OCI-LY1 (cell line): ENCODE results near the gene CLIC6.

Experiments used
- CTCF ChIP-seq: fragments of 200-600 bp; sonication (generic), shearing (Covaris generic); IDR thresholded peaks from 2 replicates; pipeline ENCODE4 v1.5.1; 2017; ENCODE audit warnings: mild to moderate bottlenecking, antibody characterized with exemption, low read length, moderate library complexity, mixed read lengths
- EZH2 ChIP-seq: fragments of 200-600 bp; sonication (generic), shearing (Covaris generic); IDR thresholded peaks from 2 replicates; pipeline ENCODE4 v1.8.0; 2017; ENCODE audit warnings: borderline replicate concordance, mixed run types, mild to moderate bottlenecking, antibody characterized with exemption, low read length, moderate library complexity, mixed read lengths

GRCh38 chr21:34648739-34649297, 20.0 kb upstream of the CLIC6 start:
- TF ChIP-seq CTCF (no peak), EZH2 (no peak)
